H1 (cell line): ENCODE data around the gene PKP3. TPM values are rescaled to one million over a fixed set of nuclear protein-coding genes. Genes with fewer than 3 reads are reported as not detected.

ENCODE experiments used
- ATF2 ChIP-seq: IDR thresholded peaks from 2 replicates; pipeline ENCODE4 v1.6.1; 2012; ENCODE audit warnings: low read length, inconsistent platforms
- CBX5 ChIP-seq: fragments of 300-800, 300-1000 bp; sonication (generic); IDR thresholded peaks from 2 replicates; pipeline ENCODE4 v1.7.1; 2016; ENCODE audit warnings: antibody characterized with exemption, low read length, low read depth
- CHD2 ChIP-seq: IDR thresholded peaks from 2 replicates; pipeline ENCODE4 v1.6.1; 2012; ENCODE audit warnings: low read length, improper control_type of control experiment
- CHD7 ChIP-seq: fragments of 300-600 bp; sonication (generic); IDR thresholded peaks from 2 replicates; pipeline ENCODE4 v1.7.1; 2012; ENCODE audit warnings: low read length, moderate library complexity, mild to moderate bottlenecking, inconsistent platforms; ENCODE audit not compliant: insufficient replicate concordance
- EP300 ChIP-seq, 2 experiments: IDR thresholded peaks; 1 replicate in 1 of 2; 2 replicates in 1 of 2; pipeline ENCODE4 v1.6.1; 2011 to 2012; ENCODE audit warnings: low read depth in 2 of 2, low read length in 2 of 2, mild to moderate bottlenecking in 2 of 2, borderline replicate concordance in 1 of 2, inconsistent platforms in 1 of 2, moderate library complexity in 1 of 2
- RFX5 ChIP-seq: IDR thresholded peaks from 2 replicates; pipeline ENCODE4 v1.6.1; 2011; ENCODE audit warnings: low read depth, low read length, improper control_type of control experiment, borderline replicate concordance
- RNF2 ChIP-seq: fragments of 200-900, 300-1000 bp; sonication (generic); IDR thresholded peaks from 2 replicates; pipeline ENCODE4 v1.7.1; 2016; ENCODE audit warnings: borderline replicate concordance, low read depth, mild to moderate bottlenecking, antibody characterized with exemption, low read length; ENCODE audit not compliant: poor library complexity, severe bottlenecking; ENCODE audit errors: missing control alignments
- polyA plus RNA-seq, 7 experiments: library from polyadenylated mRNA; depleted of rRNA in 3 of 7; stranded (reverse) in 5 of 7; unstranded in 2 of 7; fragments of >200 nt in 5 of 7; fragments of 200-250 nt in 2 of 7; gene quantifications; 1 replicate in 5 of 7; 2 replicates in 1 of 7; 4 replicates in 1 of 7; pipeline versions ENCODE4 v1.2.1 to v1.2.3, GENCODE V29; 2011 to 2013; ENCODE audit warnings: missing spikeins in 2 of 7, mixed read lengths in 2 of 7
- total RNA-seq: library from RNA; stranded (reverse); fragmentation: NEBNext Ultra II Directional; extraction: Animal tissue kit (Norgen Biotek cat#: 25700); gene quantifications from 2 replicates; pipeline ENCODE4 v1.2.1, GENCODE V29; 2021

Gene PKP3
- total and polyA plus RNA-seq, 2 of the 8 experiments (the other 6 are each of a cell fraction or from before 2014, with no cell fraction given): 16.7 to 28.7 TPM

GRCh38 chr11:409600-410483, 15.8 kb downstream of the PKP3 start (continued):
- TF ChIP-seq CHD7 (no peak), RFX5 (no peak), RNF2 (no peak), EP300 (IDR thresholded peaks at IDR 0.05; ENCODE audit: borderline replicate concordance in 1 of 2, low read depth in 2 of 2, low read length in 2 of 2) (no peak), CBX5 (no peak), ATF2 (no peak), CHD2 (no peak)
